Breast epithelium (tissue), 4 donors: ENCODE measurements around the gene BMX. TPM values are rescaled to one million over a fixed set of nuclear protein-coding genes. Genes with fewer than 3 reads are reported as not detected.

Source experiments
- DNase-seq, 2 donors: peaks; one replicate each; pipeline ENCODE4 v3.0.0-alpha.2; 2019; ENCODE audit warnings: low spot score in 2 of 2
- H3K27ac ChIP-seq, 2 donors: fragments of 200-600 bp; sonication (generic) in 1 of 2; one replicate each; pipeline ENCODE4 v1.5.1; 2016 to 2019; ENCODE audit warnings: mild to moderate bottlenecking in 1 of 2
- H3K27me3 ChIP-seq, 2 donors: fragments of 200-600 bp; sonication (generic) in 1 of 2; one replicate each; pipeline versions ENCODE4 v1.5.1 to v1.6.0; 2017 to 2019; ENCODE audit warnings: control low read depth in 1 of 2, mild to moderate bottlenecking in 1 of 2
- H3K36me3 ChIP-seq: fragments of 200-600 bp; one replicate; pipeline ENCODE4 v1.5.1; 2019
- H3K4me1 ChIP-seq, 2 donors: fragments of 200-600 bp; sonication (generic); one replicate each; pipeline ENCODE4 v1.5.1; 2016 to 2019; ENCODE audit warnings: control low read depth in 1 of 2
- H3K4me3 ChIP-seq, 3 donors: fragments of 200-600 bp; sonication (generic); 1 replicate in 2 of 3; 2 replicates in 1 of 3; pipeline ENCODE4 v1.5.1; 2016 to 2019; ENCODE audit warnings: mild to moderate bottlenecking in 3 of 3, moderate library complexity in 2 of 3
- H3K9me3 ChIP-seq, 2 donors: fragments of 200-600 bp; sonication (generic) in 1 of 2; one replicate each; pipeline ENCODE4 v1.5.1; 2016 to 2019; ENCODE audit warnings: control low read depth in 1 of 2
- CTCF ChIP-seq, 3 donors: fragments of 450-650 bp; IDR thresholded peaks; one replicate each; pipeline ENCODE4 v1.5.1; 2016 to 2017; ENCODE audit warnings: antibody characterized with exemption in 3 of 3, mild to moderate bottlenecking in 3 of 3, moderate library complexity in 3 of 3
- POLR2A ChIP-seq: fragments of 450-650 bp; IDR thresholded peaks from one replicate; pipeline ENCODE4 v1.6.1; 2016; ENCODE audit warnings: antibody characterized with exemption, mild to moderate bottlenecking, moderate library complexity
- POLR2AphosphoS5 ChIP-seq, 3 donors: sonication (generic); formaldehyde crosslinking; IDR thresholded peaks; one replicate each; pipeline ENCODE4 v1.6.1; 2017; ENCODE audit warnings: antibody characterized with exemption in 3 of 3
- intact Hi-C: fragments of 100-400 bp; cut with DNase I; formaldehyde crosslinking; loops from one replicate; pipeline ENCODE4 v1.15.1; 2023; ENCODE audit warnings: low total_unique reads
- total RNA-seq, 3 donors: library from RNA; depleted of rRNA; stranded (reverse); fragments of >200 nt; gene quantifications; one replicate each; pipeline ENCODE4 v1.1.0, GENCODE V29; 2016

The BMX gene
- total RNA-seq, 3 donors from 2014 or later = 2.3 to 4.2 (median 3.9) TPM

GRCh38 chrX:15523088-15523487 lies 22.5 kb downstream of the BMX start:
- Histone ChIP-seq H3K36me3 (no peaks in the 10 kb centered on the region), H3K9me3 (no peaks in the 10 kb centered on the region), H3K27me3 (peaks cover 0 to 26% of the 10 kb centered on the region in 2 donors), H3K4me3 (no peak overlapping the region), H3K4me1 (no peaks in the 10 kb centered on the region), H3K27ac (no peak overlapping the region)
- no peak for DNase-seq
- intact Hi-C loops = loop anchor here (2.0 kb wide), 1 partner anchor 16 kb away; no protein-coding TSS in a partner anchor
- TF ChIP-seq CTCF (IDR thresholded peaks at IDR 0.05) (no peak), POLR2AphosphoS5 (IDR thresholded peaks at IDR 0.05) (no peak), POLR2A (no peak)

DNA sequence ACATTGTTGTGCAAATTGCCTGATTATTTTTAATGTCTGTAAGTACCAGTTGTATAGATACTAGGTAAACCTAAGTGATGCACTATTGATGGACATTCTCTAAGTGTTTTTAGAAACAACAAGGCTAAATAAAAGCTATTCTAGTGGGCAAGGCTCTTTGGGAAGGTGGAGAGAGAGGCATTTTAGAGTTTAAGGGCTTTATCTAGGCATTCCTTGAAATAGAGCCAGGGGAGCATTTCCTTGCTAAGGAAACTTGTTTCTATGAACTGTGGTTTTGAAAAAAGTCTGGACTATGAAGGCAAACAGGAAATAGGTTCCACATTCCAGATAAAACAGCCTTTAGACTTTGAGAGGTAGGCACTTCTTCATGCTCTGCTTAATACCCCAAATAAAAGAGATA lies 23.8 kb downstream of the BMX start:
- no peak for TF ChIP-seq POLR2AphosphoS5 (IDR thresholded peaks at IDR 0.05)
- TF ChIP-seq CTCF (IDR thresholded peaks at IDR 0.05) = no peak
- TF ChIP-seq POLR2A = no peak
- Histone ChIP-seq H3K27ac (no peak overlapping the region), H3K4me3 (no peak overlapping the region), H3K4me1 (no peaks in the 10 kb centered on the region), H3K27me3 (peaks cover 0 to 22% of the 10 kb centered on the region in 2 donors), H3K36me3 (no peaks in the 10 kb centered on the region), H3K9me3 (no peaks in the 10 kb centered on the region)
- DNase-seq = no peak
- intact Hi-C loops = no loop called here

- no peak for TF ChIP-seq CTCF (IDR thresholded peaks at IDR 0.05)
- DNase-seq = no peak
- intact Hi-C loops = no loop called here
- Histone ChIP-seq H3K27ac (no peak overlapping the region), H3K27me3 (peaks cover 0 to 17% of the 10 kb centered on the region in 2 donors), H3K4me1 (no peaks in the 10 kb centered on the region), H3K36me3 (no peaks in the 10 kb centered on the region), H3K4me3 (no peak overlapping the region), H3K9me3 (no peaks in the 10 kb centered on the region)
Observed at GRCh38 chrX:15525664-15526416, 25.2 kb downstream of the BMX start.

DNA sequence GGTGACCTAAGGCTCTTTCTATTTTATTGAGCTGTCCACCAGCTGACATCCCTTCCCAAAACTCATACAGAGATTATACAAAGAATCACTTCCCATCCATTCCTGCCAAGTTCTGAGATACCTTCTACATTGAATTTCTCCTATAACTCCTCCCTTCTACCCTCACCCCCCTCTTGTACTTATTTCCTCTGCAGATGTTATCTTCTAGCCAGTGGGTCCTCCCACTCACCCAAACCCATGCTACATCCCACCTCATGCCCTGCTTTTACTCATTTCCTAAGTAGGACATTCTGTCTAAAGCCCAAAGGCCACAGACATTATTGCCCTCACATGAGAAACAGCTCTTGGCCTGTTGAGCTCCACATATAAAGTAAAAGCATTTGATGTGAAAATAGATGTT lies 28.6 kb downstream of the BMX start:
- Histone ChIP-seq H3K4me1 (no peaks in the 10 kb centered on the region), H3K27me3 (peaks cover 0 to 7% of the 10 kb centered on the region in 2 donors), H3K9me3 (no peaks in the 10 kb centered on the region), H3K36me3 (no peaks in the 10 kb centered on the region), H3K27ac (no peak overlapping the region), H3K4me3 (no peak overlapping the region)
- intact Hi-C loops = no loop called here
- TF ChIP-seq POLR2AphosphoS5 (IDR thresholded peaks at IDR 0.05) (no peak), POLR2A (no peak), CTCF (IDR thresholded peaks at IDR 0.05) (no peak)
- no peak for DNase-seq

- Histone ChIP-seq H3K4me1 (no peaks in the 10 kb centered on the region), H3K9me3 (no peaks in the 10 kb centered on the region), H3K36me3 (no peaks in the 10 kb centered on the region), H3K27ac (no peak overlapping the region), H3K27me3 (peaks cover 0 to 18% of the 10 kb centered on the region in 2 donors), H3K4me3 (no peak overlapping the region)
- DNase-seq = no peak
- TF ChIP-seq POLR2AphosphoS5 (IDR thresholded peaks at IDR 0.05) (no peak), POLR2A (no peak), CTCF (IDR thresholded peaks at IDR 0.05) (no peak)
- intact Hi-C loops = no loop called here
Observed at GRCh38 chrX:15530318-15530717, 29.7 kb downstream of the BMX start.
